ENCODE measurements around the gene KAZN.

KAZN gene

DNA sequence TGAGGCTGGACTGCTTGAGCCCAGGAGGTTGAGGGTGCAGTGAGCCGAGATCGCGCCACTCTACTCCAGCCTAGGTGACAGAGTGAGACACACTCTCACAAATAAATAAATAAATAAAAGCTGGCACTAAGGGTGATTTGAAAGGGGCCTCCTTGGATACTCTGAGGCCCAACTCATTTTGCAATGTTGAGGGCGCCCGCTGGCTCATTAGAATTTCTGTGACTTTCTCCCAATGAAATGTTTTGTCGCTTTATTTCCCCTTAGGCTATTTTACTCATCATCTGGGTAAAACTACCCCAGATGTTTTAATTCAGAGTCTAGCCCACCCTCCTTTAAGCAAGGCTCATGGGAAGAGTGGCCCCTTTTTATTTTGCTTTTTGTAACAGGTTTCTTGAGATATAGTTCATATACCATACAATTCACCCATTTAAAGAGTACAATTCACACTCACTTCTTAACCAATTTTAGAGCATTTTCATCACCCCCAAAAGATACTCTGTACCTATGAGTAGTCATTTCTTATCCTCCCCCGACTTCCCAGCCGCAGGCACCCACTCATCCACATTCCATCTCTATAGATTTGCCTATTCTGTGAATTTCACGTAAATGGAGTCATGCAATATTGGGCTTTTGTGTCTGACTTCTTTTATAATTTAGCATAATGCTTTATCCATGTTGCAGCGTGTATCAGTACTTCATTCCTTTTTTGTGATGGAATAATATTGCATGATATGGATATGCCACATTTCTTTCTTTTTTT is 259.1 kb downstream of the KAZN start:
- DNase-seq (ENCODE audit: low spot score), result no peak
- TF ChIP-seq CTCF (IDR thresholded peaks at IDR 0.05; ENCODE audit: borderline replicate concordance, control extremely low read depth, extremely low read depth, insufficient read depth, missing control alignments), result no peak
- in situ Hi-C loops (cut with MboI; ENCODE audit: low sequenced_read_pairs, unreplicated experiment), result no loop called here

GRCh38 chr1:14862114-14862771 is 263.8 kb downstream of the KAZN start:
- in situ Hi-C loops (cut with MboI; ENCODE audit: low sequenced_read_pairs, unreplicated experiment), result no loop called here
- no peak for DNase-seq (ENCODE audit: low spot score)

DNA sequence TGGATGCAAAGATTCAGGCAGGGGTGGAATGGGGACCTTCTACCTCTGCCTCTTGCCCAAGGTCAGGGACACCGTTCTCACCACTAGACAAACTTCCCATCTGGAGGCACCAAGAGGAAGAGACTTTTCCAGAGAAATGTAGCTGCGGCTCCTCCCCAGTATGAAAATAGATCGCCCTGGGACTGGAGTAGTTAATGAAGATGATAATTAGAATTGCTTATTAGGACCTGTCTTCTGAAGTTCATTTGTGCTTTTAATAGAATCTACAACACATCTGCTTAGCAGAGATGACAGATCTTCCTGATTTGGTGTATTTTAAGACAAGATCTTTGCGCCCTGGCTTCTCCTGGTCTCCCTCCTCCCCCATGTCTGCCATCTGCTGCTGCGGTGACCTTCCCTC is 266.6 kb downstream of the KAZN start:
- DNase-seq (ENCODE audit: low spot score), result no peak
- TF ChIP-seq CTCF (IDR thresholded peaks at IDR 0.05; ENCODE audit: borderline replicate concordance, control extremely low read depth, extremely low read depth, insufficient read depth, missing control alignments), result no peak
- in situ Hi-C loops (cut with MboI; ENCODE audit: low sequenced_read_pairs, unreplicated experiment), result no loop called here

More at GRCh38 chr1:14862114-14862771, 263.8 kb downstream of the KAZN start:
- TF ChIP-seq CTCF (IDR thresholded peaks at IDR 0.05; ENCODE audit: borderline replicate concordance, control extremely low read depth, extremely low read depth, insufficient read depth, missing control alignments), result no peak

DNA sequence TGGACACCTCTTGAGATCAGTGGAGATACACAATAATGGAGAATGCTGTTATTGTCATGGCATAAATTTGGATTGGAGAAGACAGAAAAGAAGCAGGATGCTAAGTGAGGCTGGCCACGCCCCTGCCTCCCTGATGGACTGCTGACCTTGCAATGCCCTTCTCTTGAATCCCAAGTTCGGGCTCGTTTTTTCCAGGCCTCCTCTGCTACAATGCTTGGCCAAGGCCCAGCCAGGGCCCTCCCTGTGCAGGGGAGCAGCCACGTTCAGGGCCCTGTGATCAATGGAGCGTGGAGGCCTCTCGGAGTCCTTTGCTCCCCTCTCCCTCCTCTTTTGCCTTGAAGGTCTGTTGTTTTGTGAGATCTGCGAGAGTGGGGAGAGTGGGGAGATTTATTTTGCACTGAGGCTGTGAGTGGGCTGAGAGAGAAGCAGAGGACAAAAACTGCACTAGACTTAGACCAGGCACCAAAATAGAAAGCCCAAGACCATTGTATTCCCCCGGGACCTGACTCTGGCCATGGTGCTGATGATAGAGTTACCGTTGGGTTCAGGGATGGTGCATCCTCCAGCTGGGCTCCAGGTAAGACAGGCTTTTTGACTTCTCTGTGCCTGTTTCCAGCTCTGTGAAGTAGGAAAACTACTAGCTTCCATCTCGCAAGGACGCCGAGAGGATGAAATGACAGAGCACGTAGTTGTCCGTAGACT is 268.6 kb downstream of the KAZN start:
- no peak for TF ChIP-seq CTCF (IDR thresholded peaks at IDR 0.05; ENCODE audit: borderline replicate concordance, control extremely low read depth, extremely low read depth, insufficient read depth, missing control alignments)
- in situ Hi-C loops (cut with MboI; ENCODE audit: low sequenced_read_pairs, unreplicated experiment), result no loop called here
- no peak for DNase-seq (ENCODE audit: low spot score)

- TF ChIP-seq CTCF (IDR thresholded peaks at IDR 0.05; ENCODE audit: borderline replicate concordance, control extremely low read depth, extremely low read depth, insufficient read depth, missing control alignments), result no peak
- in situ Hi-C loops (cut with MboI; ENCODE audit: low sequenced_read_pairs, unreplicated experiment), result no loop called here
- DNase-seq (ENCODE audit: low spot score), result no peak
Observed at GRCh38 chr1:14869187-14869586, 270.7 kb downstream of the KAZN start.

GRCh38 chr1:14871218-14871970 is 272.9 kb downstream of the KAZN start:
- no peak for DNase-seq (ENCODE audit: low spot score)
- in situ Hi-C loops (cut with MboI; ENCODE audit: low sequenced_read_pairs, unreplicated experiment), result no loop called here
- TF ChIP-seq CTCF (IDR thresholded peaks at IDR 0.05; ENCODE audit: borderline replicate concordance, control extremely low read depth, extremely low read depth, insufficient read depth, missing control alignments), result no peak
